ENCODE results near the gene CRYBA2.

CRYBA2 gene

GRCh38 chr2:218959761-218960308 lies 33.4 kb downstream of the CRYBA2 start:
- H3K36me3 ChIP-seq (ENCODE audit: control insufficient read depth, insufficient read depth, low read length, severe bottlenecking): no peaks in the 10 kb centered on the region
- H3K9me3 ChIP-seq (ENCODE audit: control insufficient read depth, low read length): no peaks in the 10 kb centered on the region
- H3K27me3 ChIP-seq (replicated peaks; ENCODE audit: control insufficient read depth, insufficient read depth, low read length): peaks cover 77% of the 10 kb centered on the region
- no peak overlapping the region for H3K9ac ChIP-seq (ENCODE audit: low read length)
- peak overlapping the region; percentile 37 for H3K4me3 ChIP-seq (ENCODE audit: low read length)
- DNase-seq (ENCODE audit: low read depth): no peak
- H3K4me1 ChIP-seq (ENCODE audit: control insufficient read depth, insufficient read depth, low read length): peaks cover 4% of the 10 kb centered on the region

DNA sequence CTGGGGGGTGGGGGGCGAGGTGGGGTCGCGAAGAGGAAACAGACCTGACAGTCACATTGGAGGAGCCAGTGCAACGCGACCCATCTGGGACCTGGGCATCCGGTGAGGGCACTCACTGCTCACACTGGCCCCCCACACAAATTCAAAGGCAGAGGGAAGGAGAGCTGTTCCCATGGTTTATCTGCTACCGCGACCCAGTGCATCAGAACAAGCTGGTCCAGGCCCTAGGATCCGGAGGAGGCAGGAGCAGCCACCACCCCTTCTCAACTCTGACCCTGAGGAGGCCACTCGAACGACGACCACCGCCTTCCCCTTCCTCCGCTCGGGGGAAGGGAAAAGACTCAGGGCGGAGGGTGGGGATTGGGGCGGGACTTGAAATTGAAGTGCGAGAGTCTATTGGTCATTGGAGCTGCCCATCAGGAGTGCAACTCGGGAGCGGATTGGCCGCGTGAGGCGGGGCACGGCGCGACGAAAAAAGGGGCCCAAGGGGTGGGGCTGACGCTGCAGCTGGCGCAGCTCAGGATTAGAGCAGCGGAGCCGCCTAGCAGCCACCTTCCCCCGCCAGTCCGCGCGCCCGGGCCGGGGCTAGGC lies 34.0 kb downstream of the CRYBA2 start, which contains the start of gene CDK5R2:
CDK5R2 (plus strand) TSS at position 526 of the 591 bp plus-strand sequence. CDS start 155 bp downstream, outside the sequence.
- Histone ChIP-seq H3K27me3 (replicated peaks; ENCODE audit: control insufficient read depth, insufficient read depth, low read length) (peaks cover 77% of the 10 kb centered on the region), H3K9ac (ENCODE audit: low read length) (no peak within 1 kb of the TSS), H3K4me1 (ENCODE audit: control insufficient read depth, insufficient read depth, low read length) (peaks cover 4% of the 10 kb centered on the region), H3K36me3 (ENCODE audit: control insufficient read depth, insufficient read depth, low read length, severe bottlenecking) (no peaks in the 10 kb centered on the region), H3K9me3 (ENCODE audit: control insufficient read depth, low read length) (no peaks in the 10 kb centered on the region), H3K4me3 (ENCODE audit: low read length) (peak within 1 kb of the TSS; percentile 37)
- peak; percentile 90 for DNase-seq (ENCODE audit: low read depth)

DNA sequence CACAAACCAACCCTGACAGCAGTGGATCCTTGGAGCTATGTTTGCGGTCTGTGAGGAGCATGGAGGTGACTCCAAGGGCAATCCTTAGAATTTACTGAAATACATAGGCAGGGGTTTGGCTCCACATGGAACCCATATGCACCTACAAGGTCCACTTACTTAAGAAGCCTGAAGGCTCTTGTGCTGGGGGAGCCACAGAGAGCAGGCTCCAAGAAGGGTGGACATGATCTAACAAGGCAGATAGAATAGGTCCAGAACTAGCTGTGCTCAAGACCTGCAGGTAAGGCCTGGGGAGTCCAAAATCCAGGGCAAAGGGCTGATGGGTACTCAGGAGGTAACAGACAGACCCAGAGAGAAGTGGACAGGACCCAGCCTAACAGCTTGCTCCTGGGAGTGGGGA lies 34.9 kb downstream of the CRYBA2 start:
- H3K36me3 ChIP-seq (ENCODE audit: control insufficient read depth, insufficient read depth, low read length, severe bottlenecking): no peaks in the 10 kb centered on the region
- no peak for DNase-seq (ENCODE audit: low read depth)
- H3K4me3 ChIP-seq (ENCODE audit: low read length): no peak overlapping the region
- H3K4me1 ChIP-seq (ENCODE audit: control insufficient read depth, insufficient read depth, low read length): peaks cover 4% of the 10 kb centered on the region
- H3K27me3 ChIP-seq (replicated peaks; ENCODE audit: control insufficient read depth, insufficient read depth, low read length): peaks cover 73% of the 10 kb centered on the region
- H3K9ac ChIP-seq (ENCODE audit: low read length): no peak overlapping the region
- H3K9me3 ChIP-seq (ENCODE audit: control insufficient read depth, low read length): no peaks in the 10 kb centered on the region

DNA sequence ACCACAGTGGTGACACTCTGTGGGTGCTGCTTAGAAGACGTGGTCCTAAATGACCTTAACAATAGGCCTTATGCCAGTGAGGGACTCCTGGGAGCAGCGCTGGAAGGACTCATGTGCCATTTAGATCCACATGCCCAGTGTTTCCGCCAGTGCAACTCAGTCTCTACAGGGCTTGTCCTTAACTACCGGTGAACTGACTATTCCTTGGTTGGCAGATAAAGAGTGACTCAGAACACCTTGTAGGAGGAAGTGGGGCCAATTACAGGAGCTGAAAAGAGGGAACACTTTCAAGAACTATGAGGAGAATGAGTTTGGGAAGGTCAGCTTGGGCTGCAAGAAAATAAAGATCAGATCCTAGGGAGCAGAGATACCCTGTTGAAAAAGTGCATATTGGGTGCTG lies 35.6 kb downstream of the CRYBA2 start:
- peaks cover 67% of the 10 kb centered on the region for H3K27me3 ChIP-seq (replicated peaks; ENCODE audit: control insufficient read depth, insufficient read depth, low read length)
- H3K9ac ChIP-seq (ENCODE audit: low read length): no peak overlapping the region
- DNase-seq (ENCODE audit: low read depth): no peak

DNA sequence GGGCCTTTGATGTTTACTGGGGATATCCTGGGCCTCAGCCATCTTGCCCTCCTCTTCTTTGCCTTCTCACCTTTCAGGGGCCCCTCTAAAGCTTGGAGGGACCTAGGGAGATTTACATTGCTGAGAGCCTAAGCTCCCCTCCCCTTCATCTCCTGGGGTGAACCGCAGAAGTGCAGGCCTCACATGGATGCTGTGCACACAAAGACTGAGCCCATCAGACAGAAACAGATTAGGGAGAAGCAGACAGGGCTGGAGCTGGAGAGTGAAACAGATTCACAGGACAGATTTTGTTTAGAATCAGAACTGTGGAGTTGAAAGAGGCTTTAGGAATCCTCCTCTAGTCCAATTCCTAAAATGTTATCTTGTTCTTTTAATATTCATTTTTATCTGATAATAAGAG lies 37.2 kb downstream of the CRYBA2 start:
- Histone ChIP-seq H3K9me3 (ENCODE audit: control insufficient read depth, low read length) (no peaks in the 10 kb centered on the region), H3K9ac (ENCODE audit: low read length) (no peak overlapping the region), H3K27me3 (replicated peaks; ENCODE audit: control insufficient read depth, insufficient read depth, low read length) (peaks cover 61% of the 10 kb centered on the region), H3K4me1 (ENCODE audit: control insufficient read depth, insufficient read depth, low read length) (peaks cover 4% of the 10 kb centered on the region), H3K4me3 (ENCODE audit: low read length) (no peak overlapping the region), H3K36me3 (ENCODE audit: control insufficient read depth, insufficient read depth, low read length, severe bottlenecking) (no peaks in the 10 kb centered on the region)
- no peak for DNase-seq (ENCODE audit: low read depth)

More for the DNA sequence above, 35.6 kb downstream of the CRYBA2 start:
- no peak overlapping the region for H3K4me3 ChIP-seq (ENCODE audit: low read length)
- H3K4me1 ChIP-seq (ENCODE audit: control insufficient read depth, insufficient read depth, low read length): peaks cover 4% of the 10 kb centered on the region
- H3K9me3 ChIP-seq (ENCODE audit: control insufficient read depth, low read length): no peaks in the 10 kb centered on the region
- no peaks in the 10 kb centered on the region for H3K36me3 ChIP-seq (ENCODE audit: control insufficient read depth, insufficient read depth, low read length, severe bottlenecking)

DNA sequence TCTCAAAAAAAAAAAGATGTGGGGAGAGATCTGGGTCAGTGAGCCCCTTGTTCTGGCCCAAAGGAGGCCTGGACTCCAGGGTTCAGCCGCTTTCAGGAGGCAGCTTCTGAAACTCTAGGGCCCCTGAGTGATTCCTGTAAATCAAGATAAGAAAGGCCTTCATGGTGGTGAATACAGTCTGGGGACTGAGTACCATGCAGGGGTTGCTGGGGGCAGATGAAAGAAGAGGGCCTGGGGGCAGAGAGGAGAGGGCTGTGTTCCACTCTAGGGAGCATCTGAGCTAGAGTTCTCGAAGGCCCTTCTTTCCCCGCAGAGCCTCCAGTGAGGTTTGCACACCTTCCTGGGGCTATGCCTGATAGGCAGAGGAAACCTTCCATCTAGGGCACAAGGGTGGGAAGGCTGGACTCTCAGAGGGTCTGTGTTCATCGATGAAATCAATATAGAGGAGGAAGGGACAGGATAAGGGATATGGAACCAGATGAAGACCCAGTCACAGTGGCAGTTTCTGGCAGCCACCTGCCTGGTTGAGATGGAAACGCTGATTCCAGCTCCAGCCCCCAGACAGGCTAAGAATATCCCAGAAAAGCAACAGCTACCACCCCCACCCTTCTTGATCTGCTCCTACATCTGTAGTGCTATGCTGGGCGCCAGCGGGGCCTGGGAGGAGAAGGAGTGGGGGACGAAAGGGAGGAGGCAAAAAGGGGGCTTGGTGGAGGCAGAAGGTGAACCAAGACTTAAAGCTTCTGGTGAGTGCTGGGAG lies 38.5 kb downstream of the CRYBA2 start:
- Histone ChIP-seq H3K9ac (ENCODE audit: low read length) (no peak overlapping the region), H3K36me3 (ENCODE audit: control insufficient read depth, insufficient read depth, low read length, severe bottlenecking) (no peaks in the 10 kb centered on the region), H3K4me1 (ENCODE audit: control insufficient read depth, insufficient read depth, low read length) (peaks cover 4% of the 10 kb centered on the region), H3K27me3 (replicated peaks; ENCODE audit: control insufficient read depth, insufficient read depth, low read length) (peaks cover 63% of the 10 kb centered on the region), H3K4me3 (ENCODE audit: low read length) (no peak overlapping the region), H3K9me3 (ENCODE audit: control insufficient read depth, low read length) (no peaks in the 10 kb centered on the region)
- no peak for DNase-seq (ENCODE audit: low read depth)

- H3K4me3 ChIP-seq (ENCODE audit: low read length): no peak overlapping the region
- H3K9me3 ChIP-seq (ENCODE audit: control insufficient read depth, low read length): no peaks in the 10 kb centered on the region
- H3K27me3 ChIP-seq (replicated peaks; ENCODE audit: control insufficient read depth, insufficient read depth, low read length): peaks cover 65% of the 10 kb centered on the region
- no peak overlapping the region for H3K9ac ChIP-seq (ENCODE audit: low read length)
- H3K4me1 ChIP-seq (ENCODE audit: control insufficient read depth, insufficient read depth, low read length): no peaks in the 10 kb centered on the region
- DNase-seq (ENCODE audit: low read depth): no peak
- H3K36me3 ChIP-seq (ENCODE audit: control insufficient read depth, insufficient read depth, low read length, severe bottlenecking): no peaks in the 10 kb centered on the region
Measured at GRCh38 chr2:218953366-218953954, 39.8 kb downstream of the CRYBA2 start.

GRCh38 chr2:218952160-218952559 lies 41.1 kb downstream of the CRYBA2 start:
- H3K4me3 ChIP-seq (ENCODE audit: low read length): no peak overlapping the region
- H3K27me3 ChIP-seq (replicated peaks; ENCODE audit: control insufficient read depth, insufficient read depth, low read length): peaks cover 53% of the 10 kb centered on the region
- DNase-seq (ENCODE audit: low read depth): no peak
- H3K9me3 ChIP-seq (ENCODE audit: control insufficient read depth, low read length): no peaks in the 10 kb centered on the region
- no peaks in the 10 kb centered on the region for H3K4me1 ChIP-seq (ENCODE audit: control insufficient read depth, insufficient read depth, low read length)
- no peaks in the 10 kb centered on the region for H3K36me3 ChIP-seq (ENCODE audit: control insufficient read depth, insufficient read depth, low read length, severe bottlenecking)
- H3K9ac ChIP-seq (ENCODE audit: low read length): no peak overlapping the region

DNA sequence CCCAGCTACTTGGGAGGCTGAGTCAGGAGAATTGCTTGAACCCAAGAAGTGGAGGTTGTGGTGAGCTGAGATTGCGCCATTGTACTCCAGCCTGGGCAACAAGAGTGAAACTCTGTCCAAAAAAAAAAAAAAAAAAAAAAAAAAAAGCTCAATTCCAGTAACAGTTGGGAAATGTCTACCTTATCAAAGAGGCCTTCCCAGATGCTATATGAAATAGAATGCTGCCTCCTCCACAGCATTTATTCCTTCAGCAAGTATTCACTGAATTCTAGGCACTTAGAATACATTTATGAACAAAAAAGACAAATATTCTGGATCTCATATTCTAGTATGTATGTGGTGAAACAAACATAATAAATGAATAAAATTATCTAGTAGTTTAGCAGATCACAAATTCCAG lies 46.6 kb downstream of the CRYBA2 start:
- DNase-seq (ENCODE audit: low read depth): no peak
- Histone ChIP-seq H3K36me3 (ENCODE audit: control insufficient read depth, insufficient read depth, low read length, severe bottlenecking) (no peaks in the 10 kb centered on the region), H3K4me1 (ENCODE audit: control insufficient read depth, insufficient read depth, low read length) (no peaks in the 10 kb centered on the region), H3K27me3 (replicated peaks; ENCODE audit: control insufficient read depth, insufficient read depth, low read length) (peaks cover 48% of the 10 kb centered on the region), H3K4me3 (ENCODE audit: low read length) (no peak overlapping the region), H3K9me3 (ENCODE audit: control insufficient read depth, low read length) (no peaks in the 10 kb centered on the region), H3K9ac (ENCODE audit: low read length) (no peak overlapping the region)

DNA sequence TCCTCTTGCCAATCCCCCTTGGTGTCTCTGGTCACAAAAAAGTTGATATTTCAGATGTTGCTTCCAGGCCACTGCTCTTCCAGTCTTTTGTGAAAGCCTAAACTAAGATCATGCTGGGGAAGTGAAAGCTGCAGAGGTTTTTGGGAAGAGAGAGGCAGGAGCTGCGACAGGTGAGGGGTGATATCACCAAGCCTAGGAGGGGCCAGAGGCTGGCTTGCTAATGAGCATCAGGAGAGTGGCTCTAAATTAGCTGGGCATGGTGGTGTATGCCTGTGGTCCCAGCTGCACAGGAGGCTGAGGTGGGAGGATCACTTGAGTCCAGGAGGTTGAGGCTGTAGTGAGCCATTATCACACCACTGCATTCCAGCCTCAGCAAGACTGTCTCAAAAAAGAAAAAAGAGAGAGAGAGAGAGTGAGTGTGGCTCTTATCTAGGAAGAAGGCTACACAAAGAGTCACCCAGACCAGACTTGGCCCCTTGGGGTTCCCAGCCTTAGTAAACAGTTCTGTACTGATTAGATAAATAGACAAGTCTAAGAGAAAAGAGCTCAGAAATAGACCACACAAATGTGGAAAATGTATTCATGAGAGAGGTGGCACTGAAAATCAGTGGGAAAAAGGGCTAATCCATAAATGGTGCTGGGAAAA lies 48.3 kb downstream of the CRYBA2 start:
- Histone ChIP-seq H3K9ac (ENCODE audit: low read length) (no peak overlapping the region), H3K9me3 (ENCODE audit: control insufficient read depth, low read length) (no peaks in the 10 kb centered on the region), H3K4me3 (ENCODE audit: low read length) (no peak overlapping the region), H3K27me3 (replicated peaks; ENCODE audit: control insufficient read depth, insufficient read depth, low read length) (peaks cover 40% of the 10 kb centered on the region), H3K36me3 (ENCODE audit: control insufficient read depth, insufficient read depth, low read length, severe bottlenecking) (no peaks in the 10 kb centered on the region), H3K4me1 (ENCODE audit: control insufficient read depth, insufficient read depth, low read length) (no peaks in the 10 kb centered on the region)
- DNase-seq (ENCODE audit: low read depth): no peak
